ENCODE data around the gene SH3BGR.

The SH3BGR gene

DNA sequence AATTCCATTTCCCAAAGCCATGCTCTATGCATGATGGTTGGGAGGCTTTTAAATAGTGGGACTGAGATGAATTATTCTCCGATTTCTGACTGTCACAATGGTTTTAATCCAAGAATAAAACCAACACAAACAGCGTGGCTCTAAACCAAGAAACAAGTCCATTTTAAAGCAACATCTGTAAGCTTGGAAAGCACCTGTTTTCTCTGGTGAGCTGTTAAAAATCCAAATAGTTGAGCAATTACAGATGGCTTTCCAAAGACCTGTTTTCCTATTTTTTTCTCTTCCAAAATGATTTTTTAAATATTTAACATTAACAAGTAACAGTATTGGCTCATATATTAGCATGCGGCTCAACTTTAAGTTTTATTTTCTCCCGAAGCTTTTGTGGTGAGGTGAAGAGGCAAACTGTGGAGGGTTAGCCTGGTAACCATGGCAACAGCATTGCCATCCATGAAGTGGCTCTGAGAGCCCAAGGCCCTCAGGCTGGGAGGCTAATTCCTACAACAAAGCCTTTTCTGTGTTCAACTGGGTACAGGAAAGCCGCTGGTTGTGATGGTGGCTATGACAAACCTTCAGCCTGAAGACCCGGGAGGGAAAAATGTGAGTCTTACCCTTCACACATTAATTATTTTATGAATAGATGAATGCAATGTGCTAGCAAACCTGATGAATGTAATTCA, 104.3 kb downstream of the SH3BGR start:
- DNase-seq, result no peak

DNA sequence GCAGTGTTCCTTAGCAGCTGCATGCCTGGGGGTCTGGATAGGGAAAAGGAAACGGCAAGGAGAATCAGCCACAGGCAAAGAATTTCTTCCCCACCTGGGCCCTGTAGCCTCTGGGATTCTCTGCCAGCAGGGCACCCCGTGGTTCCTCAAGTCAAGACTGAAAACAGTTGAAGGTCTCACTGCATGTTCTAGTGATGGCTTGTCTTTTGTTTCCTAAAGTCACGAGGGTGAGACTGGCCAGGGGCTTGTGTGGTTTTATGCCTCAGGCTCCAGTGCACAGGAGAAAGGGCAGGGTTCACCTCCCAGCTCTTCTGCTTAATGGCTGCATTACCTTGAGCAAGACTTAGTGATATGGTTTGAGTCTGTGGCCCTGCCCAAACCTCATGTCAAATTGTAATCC, 107.7 kb downstream of the SH3BGR start:
- DNase-seq, result no peak

DNA sequence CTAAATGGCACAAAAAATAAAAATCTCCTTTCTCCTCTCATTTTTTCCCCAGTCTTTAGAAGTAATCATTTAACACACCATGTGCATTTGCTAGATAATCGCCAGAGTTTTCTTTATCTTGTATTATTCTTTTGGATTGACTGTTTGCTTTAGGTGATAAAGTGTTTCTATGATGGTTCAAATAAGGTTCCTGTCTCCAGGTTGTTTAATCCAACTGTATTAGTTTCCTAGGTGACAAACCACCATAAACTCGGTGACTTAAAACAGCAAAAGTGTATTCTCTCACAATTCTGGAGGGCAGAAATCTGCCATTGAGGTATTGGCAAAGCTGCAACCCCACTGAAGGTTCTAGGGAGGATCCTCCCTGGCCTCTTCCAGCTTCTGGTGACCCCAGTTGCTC, 109.4 kb downstream of the SH3BGR start:
- no peak for DNase-seq

DNA sequence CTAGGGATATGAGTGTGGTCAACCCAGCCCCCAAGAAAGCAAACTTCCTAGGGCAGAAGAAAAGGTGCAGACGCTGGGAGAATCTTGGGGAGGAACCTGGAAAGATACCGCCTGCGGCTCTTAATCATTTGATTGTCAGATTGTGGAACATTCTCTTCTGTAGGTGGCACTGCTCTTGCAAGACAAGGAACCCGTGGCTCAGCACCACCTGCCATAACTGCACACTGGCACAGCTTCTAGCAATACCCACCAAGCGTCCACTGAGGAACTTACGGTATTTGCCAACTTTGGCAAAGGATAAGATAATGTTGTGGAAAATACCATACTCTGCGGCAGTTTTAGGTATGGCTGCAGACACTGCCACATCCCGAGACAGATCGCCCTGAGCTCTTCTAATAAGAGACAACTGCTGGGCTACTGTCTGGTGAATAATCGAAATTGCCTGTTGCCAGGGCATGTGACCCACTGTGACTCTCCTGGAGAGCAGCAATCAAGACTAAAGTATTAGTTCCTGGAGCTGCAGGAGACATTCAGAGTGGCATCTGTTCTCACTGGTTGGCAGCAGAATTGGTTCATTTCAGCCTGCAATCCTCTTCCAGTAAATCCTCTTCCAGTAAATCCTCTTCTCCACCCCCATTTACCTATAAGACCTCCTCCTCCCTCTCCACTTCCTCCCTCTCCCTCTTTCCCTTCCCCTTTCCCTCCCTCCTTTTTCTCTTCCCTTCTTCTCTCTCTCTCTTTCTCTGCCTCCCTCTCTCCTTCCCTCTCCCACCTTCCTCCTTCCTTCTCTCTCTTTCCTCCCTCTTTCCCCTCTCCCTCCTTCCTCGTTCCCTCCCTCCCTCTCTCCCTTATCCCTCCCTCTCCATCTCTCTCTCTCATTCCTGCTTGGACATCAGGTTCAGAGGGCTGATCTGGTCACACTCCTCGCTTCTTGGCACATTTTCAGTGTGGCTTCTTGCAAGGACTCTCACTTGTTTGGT, 111.3 kb downstream of the SH3BGR start:
- DNase-seq, result no peak

DNA sequence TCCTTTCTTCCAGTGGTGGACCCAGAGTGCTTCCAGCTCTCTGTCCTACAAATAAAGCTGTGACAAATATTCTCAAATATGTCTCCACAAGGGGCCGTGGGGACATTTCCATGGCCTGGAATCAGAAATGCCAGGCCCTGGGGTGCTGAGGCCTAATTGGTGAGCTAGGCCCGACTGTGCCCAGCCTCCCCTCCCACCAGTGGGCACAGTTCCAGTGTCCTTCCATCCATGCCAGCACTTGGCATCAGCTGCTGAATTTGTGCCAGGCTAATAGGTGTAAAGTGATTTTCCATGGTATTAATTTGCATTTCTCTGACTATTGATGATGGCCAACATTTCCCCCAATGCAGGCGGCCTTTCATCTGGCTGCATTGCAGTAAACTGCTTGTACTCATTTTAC, 112.4 kb downstream of the SH3BGR start:
- DNase-seq, result no peak
